Activated CD8-positive, alpha-beta memory T cell treated with anti-CD3 and anti-CD28 coated beads, Interleukin-2, amount 50 U/mL, for 48 hours (primary cell): ENCODE data around the gene PDE1A.
"Not testable (repeated sequence)": the region's sequence is repeated elsewhere in the genome, so short reads cannot be mapped to it uniquely, and the experiment has no call there.

Source experiments
- DNase-seq: peaks from one replicate; pipeline ENCODE4 v3.0.0-alpha.2; 2020

PDE1A gene

GRCh38 chr2:182404975-182405561 lies 21.8 kb downstream of the PDE1A start:
- DNase-seq: no peak

GRCh38 chr2:182404092-182404491 lies 22.7 kb downstream of the PDE1A start:
- no peak for DNase-seq

GRCh38 chr2:182393270-182393760 lies 33.5 kb downstream of the PDE1A start:
- DNase-seq: no peak

- DNase-seq: no peak
Observed at GRCh38 chr2:182391443-182391842, 35.4 kb downstream of the PDE1A start.

- not testable (repeated sequence) for DNase-seq
Observed at GRCh38 chr2:182386267-182386880, 40.5 kb downstream of the PDE1A start.

DNA sequence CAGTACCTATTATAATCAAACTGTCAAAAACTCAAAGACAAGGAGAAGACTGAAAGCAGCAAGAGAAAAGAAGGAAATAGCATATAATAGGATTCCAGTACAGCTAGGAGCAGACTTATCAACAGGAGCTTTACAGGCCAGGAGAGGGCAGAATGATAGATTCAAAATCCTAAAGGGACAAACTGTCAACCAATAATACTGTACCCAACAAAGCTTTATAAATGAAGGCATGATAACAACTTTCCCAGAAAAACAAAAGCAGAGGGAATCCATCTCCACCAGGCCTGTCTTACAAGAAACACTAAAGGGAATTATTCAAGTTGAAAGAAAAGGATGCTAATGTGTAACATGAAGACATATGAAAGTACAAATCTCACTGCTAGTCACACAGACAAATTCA lies 42.0 kb downstream of the PDE1A start:
- DNase-seq: no peak

DNA sequence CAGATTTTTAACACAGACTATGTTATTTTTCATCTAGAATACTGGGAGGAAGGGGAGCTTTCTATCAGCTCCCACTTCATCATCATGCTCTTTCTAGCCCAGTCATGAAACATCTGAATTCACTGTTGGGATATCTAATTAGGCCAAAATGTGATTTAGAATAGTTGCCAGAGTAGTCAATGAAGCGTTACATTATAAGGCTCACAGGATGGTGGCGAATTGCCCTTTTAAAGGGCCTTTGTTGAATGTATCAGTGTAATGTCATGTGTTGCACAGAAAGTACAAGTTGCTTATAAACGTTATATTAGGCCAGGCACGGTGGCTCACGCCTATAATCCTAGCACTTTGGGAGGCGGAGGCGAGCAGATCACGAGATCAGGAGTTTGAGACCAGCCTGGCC lies 45.6 kb downstream of the PDE1A start:
- DNase-seq: no peak

DNA sequence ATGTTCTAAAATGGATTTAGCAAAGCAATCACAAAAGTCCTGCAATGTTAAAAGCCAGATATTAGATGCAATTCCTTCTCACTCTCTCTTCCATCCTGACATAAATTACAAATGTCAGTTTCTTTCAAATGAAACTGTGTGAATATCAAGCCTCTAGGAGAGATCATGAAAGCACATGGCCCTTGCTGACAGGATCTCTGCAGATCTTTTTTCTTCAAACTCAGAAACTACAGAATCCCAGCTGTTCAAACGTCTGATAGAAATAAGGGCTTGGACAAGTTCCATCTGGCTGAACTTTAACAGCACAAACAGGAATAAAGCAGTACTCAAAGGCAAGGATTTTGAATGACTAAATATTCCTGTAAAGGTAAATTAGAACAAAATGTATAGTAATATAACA lies 47.6 kb downstream of the PDE1A start:
- no peak for DNase-seq

- DNase-seq: no peak
Observed at GRCh38 chr2:182378759-182379158, 48.1 kb downstream of the PDE1A start.

- no peak for DNase-seq
Observed at GRCh38 chr2:182377467-182377866, 49.4 kb downstream of the PDE1A start.

- no peak for DNase-seq
Observed at GRCh38 chr2:182375862-182376261, 51.0 kb downstream of the PDE1A start.

DNA sequence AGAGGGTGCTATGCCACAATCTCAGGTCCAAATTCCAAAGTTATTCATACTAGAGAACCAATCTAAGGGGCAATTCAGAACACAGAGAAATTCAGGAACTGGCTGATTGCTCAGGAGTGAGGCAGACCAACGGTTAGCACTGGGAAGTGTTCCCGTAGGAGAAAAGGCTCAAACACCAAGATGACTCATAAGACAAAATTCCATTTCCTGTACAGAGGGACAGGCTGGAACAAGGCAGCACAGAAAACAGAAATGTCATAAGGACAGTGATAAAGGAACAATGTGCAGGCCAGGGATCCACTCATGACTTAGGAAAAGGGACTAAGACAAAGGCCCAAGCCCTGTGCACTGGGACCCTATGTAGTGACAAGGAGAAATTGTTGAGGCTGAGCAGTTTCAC lies 54.2 kb downstream of the PDE1A start:
- no peak for DNase-seq

DNA sequence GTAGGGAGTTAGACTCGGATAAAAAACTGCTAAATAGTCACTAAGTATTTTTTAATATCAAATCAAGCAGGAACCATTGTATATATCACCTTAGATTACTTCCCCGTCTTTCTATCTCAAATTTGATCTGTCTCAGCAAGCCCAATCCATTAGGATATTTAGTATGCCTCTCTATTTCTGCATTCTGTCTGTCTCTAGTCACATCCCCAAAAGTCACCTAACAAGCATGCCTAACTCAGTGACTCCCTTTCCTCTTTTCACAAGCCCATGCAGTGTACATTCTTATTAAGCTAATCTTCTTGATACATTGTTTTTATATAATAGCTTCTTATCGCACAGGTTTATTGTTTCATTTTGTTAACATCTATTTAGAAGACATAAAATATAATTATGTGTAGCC lies 57.8 kb downstream of the PDE1A start:
- no peak for DNase-seq

DNA sequence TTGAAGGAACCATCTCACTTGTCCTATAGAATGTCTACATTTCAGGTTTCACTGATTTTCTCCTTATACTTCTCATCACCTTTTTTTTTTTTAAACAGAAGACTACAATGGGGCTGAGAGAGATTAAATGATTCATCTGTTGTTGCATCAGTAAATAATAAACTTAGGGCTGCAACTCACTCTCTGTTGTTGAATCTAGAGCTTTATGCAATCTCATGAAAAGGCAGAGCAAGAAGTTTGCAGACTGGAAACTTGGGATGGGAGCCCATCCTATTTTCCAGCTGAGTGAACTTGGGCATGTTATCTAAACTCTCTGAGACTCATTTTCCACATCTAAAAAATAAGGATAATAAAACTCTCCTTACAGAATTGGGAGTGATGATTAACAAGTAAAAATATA lies 58.4 kb downstream of the PDE1A start:
- no peak for DNase-seq

DNA sequence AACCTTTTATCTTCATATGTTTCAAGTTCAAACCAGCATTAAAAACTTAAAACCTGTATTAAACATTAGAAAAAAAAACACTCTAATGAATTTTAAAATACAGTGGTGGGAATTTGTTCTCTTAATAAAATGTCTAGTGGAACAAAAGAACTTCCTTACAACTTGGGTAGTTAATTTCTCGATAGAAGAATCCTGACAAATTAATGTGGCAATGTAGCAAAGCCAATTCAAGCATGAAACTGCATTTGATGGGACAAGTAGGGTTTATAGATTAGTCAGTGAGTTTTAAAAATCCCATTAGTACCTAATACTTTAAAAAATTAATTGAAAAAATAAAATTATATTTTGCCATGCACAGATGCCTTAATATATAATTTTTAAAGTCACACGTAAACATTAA lies 59.4 kb downstream of the PDE1A start:
- DNase-seq: no peak

DNA sequence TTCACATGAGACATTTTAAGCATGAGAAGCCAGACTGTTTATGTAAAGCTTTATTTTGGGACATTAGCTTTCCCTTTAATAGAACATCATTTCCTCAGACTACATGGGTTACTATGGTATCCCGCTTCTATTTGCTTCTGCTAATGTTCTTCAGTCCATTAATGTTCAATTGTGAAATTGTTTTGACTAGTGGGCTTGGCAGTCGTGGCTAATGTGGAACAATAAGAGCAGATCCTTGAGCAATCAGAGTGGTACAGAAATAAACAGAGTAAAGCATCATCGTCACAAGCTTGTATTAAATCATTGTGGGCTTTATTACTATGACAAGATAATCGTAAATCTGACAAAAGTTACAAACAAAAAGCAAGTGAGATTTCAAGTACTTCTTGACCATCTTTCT lies 60.2 kb downstream of the PDE1A start:
- DNase-seq: no peak

DNA sequence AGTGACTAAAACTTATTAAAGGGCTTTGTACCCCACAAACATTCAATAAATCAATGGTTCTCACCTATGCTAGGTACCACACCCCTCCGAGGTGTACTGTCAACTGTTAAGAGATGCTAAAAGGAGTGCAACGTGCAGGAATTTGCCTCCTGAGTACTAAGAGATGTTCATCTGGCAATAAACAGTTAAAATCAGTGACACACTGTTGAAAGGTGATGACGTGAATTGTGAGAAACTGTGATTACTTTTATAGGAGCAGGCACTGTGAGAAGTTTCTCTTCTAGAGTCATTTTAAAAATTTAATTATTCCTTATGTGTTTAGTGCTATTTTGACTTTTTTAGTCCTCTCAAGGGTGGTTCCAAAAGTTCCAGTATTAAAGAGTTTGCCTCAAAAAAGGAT lies 61.0 kb downstream of the PDE1A start:
- no peak for DNase-seq

DNA sequence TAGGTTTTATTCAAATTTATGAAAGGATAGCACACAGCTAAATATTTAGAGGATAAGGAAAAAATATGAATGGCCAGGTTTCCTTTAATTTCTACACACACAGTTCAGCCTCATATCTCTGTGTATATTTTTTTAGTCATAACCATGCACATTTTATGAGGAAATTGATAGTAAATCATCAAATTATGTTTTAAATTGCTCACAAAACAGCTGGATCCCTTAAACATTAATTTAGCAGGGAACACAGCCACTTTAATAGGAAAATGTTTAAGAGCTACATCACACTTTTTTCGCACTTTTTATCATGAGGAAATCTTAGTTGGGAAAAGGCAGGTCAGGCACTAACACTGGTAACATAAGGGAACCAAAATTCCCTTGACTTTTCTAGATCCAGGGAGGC lies 65.4 kb downstream of the PDE1A start:
- DNase-seq: no peak

DNA sequence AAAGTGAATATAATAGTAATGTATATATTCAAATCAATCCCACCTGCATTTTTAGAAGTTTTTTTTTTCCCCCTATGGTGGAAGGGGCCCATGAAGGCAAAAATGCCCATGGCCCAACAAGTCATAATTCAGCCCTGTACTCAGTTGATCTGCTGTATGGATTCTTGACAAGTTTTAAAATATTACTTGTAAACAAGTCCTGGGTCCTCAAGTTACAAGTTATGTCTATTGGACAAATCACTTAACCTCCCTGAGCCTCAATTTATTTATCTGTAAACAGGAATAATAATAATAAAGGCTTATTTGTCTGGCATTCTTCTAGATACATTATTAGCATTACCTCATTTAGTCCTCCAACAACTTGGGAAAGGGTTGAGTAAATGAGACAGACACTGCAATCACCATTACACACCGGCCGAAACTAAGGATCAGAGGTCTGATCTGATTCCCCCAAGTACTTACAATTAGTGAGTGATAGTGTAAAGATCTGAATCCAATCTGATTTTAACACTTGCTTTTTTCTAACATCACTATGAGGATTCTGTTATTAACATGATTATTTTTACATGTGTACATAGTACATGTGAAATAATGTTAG lies 66.1 kb downstream of the PDE1A start:
- DNase-seq: no peak

DNA sequence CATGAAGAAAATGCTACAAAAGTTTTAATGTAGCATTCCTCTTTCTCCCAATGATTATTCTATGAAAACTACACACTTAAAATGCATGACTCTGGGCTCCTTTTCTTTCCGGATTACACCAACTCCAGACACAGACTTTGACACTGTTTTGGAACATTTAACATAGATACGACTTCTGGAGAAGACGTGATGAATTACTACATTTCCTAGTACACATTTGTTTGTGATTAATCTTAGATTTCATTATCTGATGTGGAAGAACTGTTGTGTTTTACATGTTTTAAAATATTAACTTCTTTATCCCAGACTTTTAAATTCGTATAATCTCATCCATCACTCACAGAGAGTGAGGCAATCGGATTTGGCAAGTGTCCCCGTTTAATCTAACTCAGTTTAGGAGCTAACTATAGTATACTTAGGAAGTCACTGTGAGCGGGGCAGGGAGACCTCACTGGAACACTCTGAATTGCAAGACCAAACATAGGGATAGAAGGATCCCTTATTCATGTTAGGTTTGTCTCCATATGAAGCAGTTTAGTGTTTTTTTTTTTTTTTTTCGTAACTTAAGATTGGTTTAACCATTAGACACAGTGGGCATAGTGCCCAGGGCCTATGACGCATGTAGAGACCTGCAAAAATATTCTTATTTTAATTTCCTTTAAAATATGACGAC lies 66.7 kb downstream of the PDE1A start:
- DNase-seq: no peak

DNA sequence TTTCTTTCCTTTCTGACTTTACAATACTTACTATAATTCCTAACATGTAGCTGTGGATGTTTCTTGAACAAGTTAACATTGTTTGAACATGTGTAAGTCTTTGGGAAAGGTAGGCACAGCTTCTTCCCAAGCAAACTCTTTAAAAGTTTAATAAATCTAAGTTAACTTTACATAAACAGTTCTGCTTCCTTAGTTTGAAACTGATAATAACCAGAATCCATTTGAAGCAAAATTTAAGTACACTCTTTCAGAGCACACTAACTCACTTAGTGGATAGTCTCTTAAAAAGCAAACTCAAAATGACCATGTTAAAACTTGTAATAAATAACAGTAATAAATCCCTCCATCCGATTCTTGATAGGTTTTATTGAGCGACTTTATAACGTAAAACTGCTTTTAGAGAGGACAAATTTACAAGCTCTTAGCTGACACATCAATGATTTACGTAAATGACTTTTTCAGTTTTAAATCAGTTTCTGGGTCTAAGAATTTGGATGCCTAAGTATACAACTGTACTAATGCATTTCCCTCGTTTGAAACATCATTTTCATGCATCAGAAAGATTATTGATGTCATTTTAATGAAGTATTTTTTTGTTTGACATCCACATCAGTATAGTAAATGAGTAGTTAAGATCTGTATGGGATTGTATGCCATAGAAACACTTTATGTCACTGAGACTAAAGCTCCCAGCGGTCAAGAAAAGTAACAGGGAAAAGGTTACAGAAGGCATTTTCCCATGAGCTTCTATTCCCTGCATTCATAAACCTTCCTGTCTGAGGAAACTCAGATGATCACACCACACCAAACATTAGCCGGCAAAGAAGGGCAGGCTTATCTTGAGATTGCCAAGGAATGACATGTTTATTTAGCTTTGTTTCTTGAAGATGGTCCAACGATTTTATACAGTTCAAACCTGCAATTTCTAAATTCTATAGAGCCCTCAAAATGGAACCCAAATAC lies 67.5 kb downstream of the PDE1A start:
- no peak for DNase-seq

DNA sequence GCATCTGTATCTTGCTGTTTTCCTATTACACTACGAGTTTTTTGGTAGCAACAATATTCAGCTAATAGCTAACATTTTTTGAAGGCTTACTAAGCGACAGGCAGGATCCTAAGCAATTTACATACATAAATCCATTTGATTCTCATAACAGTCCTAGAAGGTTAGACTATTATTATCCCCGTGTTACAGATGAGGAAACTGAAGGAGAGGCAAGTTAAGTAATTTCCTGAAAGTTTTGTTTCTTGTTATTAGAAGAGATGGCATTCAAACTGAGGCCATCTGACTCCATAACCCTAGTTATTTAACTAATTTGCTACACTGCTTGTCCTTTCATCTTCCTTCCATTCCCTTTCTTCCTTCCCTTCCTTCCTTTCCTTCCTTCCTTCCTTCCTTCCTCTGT lies 68.2 kb downstream of the PDE1A start:
- no peak for DNase-seq

DNA sequence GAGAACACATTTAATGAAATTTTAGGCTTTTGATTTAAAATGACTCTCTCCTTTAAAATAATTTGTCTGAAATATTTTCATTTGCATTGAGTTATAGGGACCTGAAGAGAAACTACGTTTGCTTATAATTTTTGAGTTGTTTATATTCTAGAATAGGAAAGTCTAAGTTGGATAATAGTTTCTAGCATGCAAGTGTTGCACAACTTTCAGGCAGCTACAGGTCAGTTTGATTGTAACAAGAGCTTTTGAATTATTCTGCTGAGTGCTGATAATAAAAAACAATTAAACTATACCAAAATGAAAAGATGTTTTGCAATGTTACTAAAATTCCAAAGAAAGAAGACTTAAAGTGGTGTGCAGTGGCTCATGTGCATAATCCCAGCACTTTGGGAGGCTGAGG lies 71.0 kb downstream of the PDE1A start:
- no peak for DNase-seq
